H9 (cell line): ENCODE measurements around the gene MDK. TPM values are rescaled to one million over a fixed set of nuclear protein-coding genes. Genes with fewer than 3 reads are reported as not detected.

Experiments used
- DNase-seq: peaks from one replicate; pipeline ENCODE4 v3.0.0-alpha.2; 2017
- H2AFZ ChIP-seq: one replicate; pipeline ENCODE4 v1.6.1; 2013; ENCODE audit warnings: mild to moderate bottlenecking, low read length, control low read depth, moderate library complexity
- H2AK5ac ChIP-seq: 2 replicates; pipeline ENCODE4 v1.6.1; 2013; ENCODE audit warnings: low read length, control low read depth, mixed read lengths; ENCODE audit not compliant: insufficient read length
- H2BK120ac ChIP-seq: one replicate; pipeline ENCODE4 v1.6.1; 2013; ENCODE audit warnings: low read depth, mild to moderate bottlenecking, low read length, control low read depth, inconsistent platforms; ENCODE audit not compliant: poor library complexity, severe bottlenecking
- H2BK12ac ChIP-seq: 2 replicates; pipeline ENCODE4 v1.6.1; 2013; ENCODE audit warnings: low read length, control low read depth, mixed read lengths, low read depth; ENCODE audit not compliant: insufficient read length
- H2BK15ac ChIP-seq: 2 replicates; pipeline ENCODE4 v1.6.1; 2013; ENCODE audit warnings: low read depth, low read length, control low read depth
- H2BK20ac ChIP-seq: one replicate; pipeline ENCODE4 v1.6.1; 2013; ENCODE audit warnings: low read depth, mild to moderate bottlenecking, low read length, control low read depth, inconsistent platforms; ENCODE audit not compliant: poor library complexity, severe bottlenecking
- H2BK5ac ChIP-seq: 2 replicates; pipeline ENCODE4 v1.6.1; 2013; ENCODE audit warnings: low read length, control low read depth, mixed read lengths; ENCODE audit not compliant: insufficient read length
- H3K14ac ChIP-seq: 2 replicates; pipeline ENCODE4 v1.6.1; 2013; ENCODE audit warnings: low read length, control low read depth; ENCODE audit not compliant: insufficient read depth
- H3K18ac ChIP-seq: 2 replicates; pipeline ENCODE4 v1.6.1; 2013; ENCODE audit warnings: low read depth, mild to moderate bottlenecking, mixed read lengths, low read length, control low read depth; ENCODE audit not compliant: insufficient read length
- H3K23ac ChIP-seq: 2 replicates; pipeline ENCODE4 v1.6.1; 2013; ENCODE audit warnings: low read length, control low read depth, mixed read lengths, low read depth; ENCODE audit not compliant: insufficient read length
- H3K23me2 ChIP-seq: 2 replicates; pipeline ENCODE4 v1.6.1; 2013; ENCODE audit warnings: low read depth, mild to moderate bottlenecking, mixed read lengths, low read length, control low read depth; ENCODE audit not compliant: insufficient read length, poor library complexity, severe bottlenecking
- H3K27ac ChIP-seq: 2 replicates; pipeline ENCODE4 v1.5.1; 2013; ENCODE audit warnings: low read length, control low read depth, mixed read lengths, low read depth; ENCODE audit not compliant: insufficient read length
- H3K27me3 ChIP-seq: 2 replicates; pipeline ENCODE4 v1.6.1; 2013; ENCODE audit warnings: low read length, control low read depth, inconsistent platforms; ENCODE audit not compliant: insufficient read depth
- H3K4ac ChIP-seq: 2 replicates; pipeline ENCODE4 v1.6.1; 2013; ENCODE audit warnings: low read depth, mild to moderate bottlenecking, control low read depth, inconsistent platforms, low read length, moderate library complexity
- H3K4me1 ChIP-seq: 2 replicates; pipeline ENCODE4 v1.6.1; 2013; ENCODE audit warnings: low read length, control low read depth, inconsistent platforms; ENCODE audit not compliant: insufficient read depth
- H3K4me2 ChIP-seq: 2 replicates; pipeline ENCODE4 v1.6.1; 2013; ENCODE audit warnings: low read length, control low read depth, mixed read lengths; ENCODE audit not compliant: insufficient read length, insufficient read depth
- H3K56ac ChIP-seq: 2 replicates; pipeline ENCODE4 v1.6.1; 2013; ENCODE audit warnings: low read depth, mild to moderate bottlenecking, mixed read lengths, low read length, control low read depth; ENCODE audit not compliant: insufficient read length
- H3K79me1 ChIP-seq: 2 replicates; pipeline ENCODE4 v1.6.1; 2013; ENCODE audit warnings: low read depth, mild to moderate bottlenecking, moderate library complexity, low read length, control low read depth, inconsistent platforms; ENCODE audit not compliant: insufficient read depth, poor library complexity, severe bottlenecking
- H3K79me2 ChIP-seq: 2 replicates; pipeline ENCODE4 v1.6.1; 2013; ENCODE audit warnings: low read length, control low read depth, inconsistent platforms; ENCODE audit not compliant: insufficient read depth
- H3K9ac ChIP-seq: 2 replicates; pipeline ENCODE4 v1.6.1; 2013; ENCODE audit warnings: low read length, control low read depth, mixed read lengths; ENCODE audit not compliant: insufficient read length; ENCODE audit errors: extremely low read depth
- H3K9me3 ChIP-seq: one replicate; pipeline ENCODE4 v1.6.1; 2013; ENCODE audit warnings: low read depth, low read length, inconsistent platforms; ENCODE audit not compliant: control insufficient read depth
- H3T11ph ChIP-seq: one replicate; pipeline ENCODE4 v1.6.1; 2013; ENCODE audit warnings: mild to moderate bottlenecking, low read length, control low read depth, inconsistent platforms
- H4K20me1 ChIP-seq: one replicate; pipeline ENCODE4 v1.6.1; 2013; ENCODE audit not compliant: control insufficient read depth, insufficient read length, insufficient read depth
- H4K5ac ChIP-seq: 2 replicates; pipeline ENCODE4 v1.6.1; 2013; ENCODE audit warnings: low read depth, mild to moderate bottlenecking, mixed read lengths, low read length, control low read depth; ENCODE audit not compliant: insufficient read length
- H4K8ac ChIP-seq: replicated peaks from 2 replicates; pipeline ENCODE4 v1.6.1; 2013; ENCODE audit warnings: low read length, control low read depth, mixed read lengths, low read depth; ENCODE audit not compliant: insufficient read length
- H4K91ac ChIP-seq: 2 replicates; pipeline ENCODE4 v1.6.1; 2013; ENCODE audit warnings: low read depth, mild to moderate bottlenecking, moderate library complexity, mixed read lengths, low read length, control low read depth; ENCODE audit not compliant: insufficient read length
- H3K27ac Mint-ChIP-seq, 3 experiments: 2 replicates in 2 of 3; 3 replicates in 1 of 3; pipeline ENCODE4 v1.8.0; 2020 to 2021; ENCODE audit warnings: mixed read lengths in 3 of 3, mild to moderate bottlenecking in 1 of 3, moderate library complexity in 1 of 3
- H3K27me3 Mint-ChIP-seq: 2 replicates; pipeline ENCODE4 v1.8.0; 2021; ENCODE audit warnings: low read depth, mild to moderate bottlenecking, moderate library complexity, mixed read lengths
- H3K36me3 Mint-ChIP-seq, 3 experiments: 2 replicates in 2 of 3; 3 replicates in 1 of 3; pipeline ENCODE4 v1.8.0; 2020 to 2021; ENCODE audit warnings: low read depth in 3 of 3, mixed read lengths in 3 of 3; ENCODE audit not compliant: insufficient read depth in 1 of 3
- H3K4me1 Mint-ChIP-seq, 2 experiments: 2 replicates each; pipeline ENCODE4 v1.8.0; 2020; ENCODE audit warnings: mixed read lengths in 2 of 2
- H3K4me3 Mint-ChIP-seq, 2 experiments: 2 replicates in 1 of 2; 3 replicates in 1 of 2; pipeline ENCODE4 v1.8.0; 2020 to 2021; ENCODE audit warnings: mild to moderate bottlenecking in 2 of 2, mixed read lengths in 2 of 2, moderate library complexity in 1 of 2
- H3K9me3 Mint-ChIP-seq, 2 experiments: 2 replicates in 1 of 2; 3 replicates in 1 of 2; pipeline ENCODE4 v1.8.0; 2020; ENCODE audit warnings: mild to moderate bottlenecking in 2 of 2, mixed read lengths in 2 of 2, moderate library complexity in 1 of 2
- CTCF ChIP-seq: fragments of 200-600 bp; sonication (generic); conservative IDR thresholded peaks from 3 replicates; pipeline ENCODE4 v1.8.0; 2021; ENCODE audit warnings: antibody characterized with exemption, mild to moderate bottlenecking
- WGBS: extraction: QIAGEN DNeasy Blood & Tissue Kit; methylation state at CpG from one replicate; pipeline ENCODE4 v1.1.7; 2013; ENCODE audit warnings: missing lambda C conversion rate, low lambda C conversion rate, mixed read lengths; ENCODE audit not compliant: insufficient read length; ENCODE audit errors: extremely low coverage; 5-methylcytosine and 5-hydroxymethylcytosine counted together
- total RNA-seq: library from RNA; stranded (reverse); gene quantifications from 2 replicates; pipeline ENCODE4 v1.2.1, GENCODE V29; 2021

The MDK gene
- total RNA-seq, 1 experiment from 2014 or later: 392 TPM

- H3K27me3 ChIP-seq: peaks cover 6% of the 10 kb centered on the region; the same call in 1 of the 2 replicates
- no peak overlapping the region for H3K23ac ChIP-seq
- H3K9ac ChIP-seq: no peak overlapping the region
- H3T11ph ChIP-seq: no peak overlapping the region
- H3K18ac ChIP-seq: no peak overlapping the region
- H2BK20ac ChIP-seq: no peak overlapping the region
- H4K8ac ChIP-seq: no peak overlapping the region
- H3K79me1 ChIP-seq: no peaks in the 10 kb centered on the region
- H3K4me2 ChIP-seq: no peak overlapping the region
- no peak overlapping the region for H3K4ac ChIP-seq
- Mint-ChIP-seq H3K27ac (no peak overlapping the region), H3K9me3 (no peaks in the 10 kb centered on the region), H3K27me3 (peaks cover 44% of the 10 kb centered on the region), H3K4me1 (peaks cover 16 to 39% of the 10 kb centered on the region in 2 experiments), H3K36me3 (peaks cover 5 to 10% (median 9%) of the 10 kb centered on the region in 3 experiments; a peak in 5 of 7 replicates), H3K4me3 (0 out of 5 replicates have a peak overlapping the region, but pooled peaks of 1 of the 2 experiments have one; percentile 41)
- no peak for DNase-seq
- no peak overlapping the region for H2BK120ac ChIP-seq
- H4K5ac ChIP-seq: no peak overlapping the region
- H3K14ac ChIP-seq: no peak overlapping the region
- peaks cover 4% of the 10 kb centered on the region; the same call in 1 of the 2 replicates for H3K4me1 ChIP-seq
- no peak overlapping the region for H3K56ac ChIP-seq
- no peak overlapping the region for H2BK5ac ChIP-seq
- H3K23me2 ChIP-seq: peaks cover 8% of the 10 kb centered on the region
- no peak overlapping the region for H3K27ac ChIP-seq
- no peaks in the 10 kb centered on the region for H4K20me1 ChIP-seq
- H2AFZ ChIP-seq: no peak overlapping the region
- no CpG with 5 or more reads among the region's 12 CpGs for WGBS
- H3K9me3 ChIP-seq: no peaks in the 10 kb centered on the region
- no peak overlapping the region for H2BK15ac ChIP-seq
- H4K91ac ChIP-seq: no peak overlapping the region
- no peak overlapping the region for H2AK5ac ChIP-seq
- no peaks in the 10 kb centered on the region for H3K79me2 ChIP-seq
- H2BK12ac ChIP-seq: no peak overlapping the region
- TF ChIP-seq CTCF: no peak
Observed at GRCh38 chr11:46383974-46384701, 2.7 kb downstream of the MDK start.
